GM21526 (cell line): ENCODE measurements around the gene DENND5B.
"Not testable (repeated sequence)": the region's sequence is repeated elsewhere in the genome, so short reads cannot be mapped to it uniquely, and the experiment has no call there.

ENCODE experiments used
- ATAC-seq: cut with Tn5 transposase; IDR thresholded peaks from one replicate; pipeline ENCODE4 v1.9.1; 2021; ENCODE audit warnings: moderate library complexity; ENCODE audit not compliant: unreplicated experiment, low FRiP score

The DENND5B gene

DNA sequence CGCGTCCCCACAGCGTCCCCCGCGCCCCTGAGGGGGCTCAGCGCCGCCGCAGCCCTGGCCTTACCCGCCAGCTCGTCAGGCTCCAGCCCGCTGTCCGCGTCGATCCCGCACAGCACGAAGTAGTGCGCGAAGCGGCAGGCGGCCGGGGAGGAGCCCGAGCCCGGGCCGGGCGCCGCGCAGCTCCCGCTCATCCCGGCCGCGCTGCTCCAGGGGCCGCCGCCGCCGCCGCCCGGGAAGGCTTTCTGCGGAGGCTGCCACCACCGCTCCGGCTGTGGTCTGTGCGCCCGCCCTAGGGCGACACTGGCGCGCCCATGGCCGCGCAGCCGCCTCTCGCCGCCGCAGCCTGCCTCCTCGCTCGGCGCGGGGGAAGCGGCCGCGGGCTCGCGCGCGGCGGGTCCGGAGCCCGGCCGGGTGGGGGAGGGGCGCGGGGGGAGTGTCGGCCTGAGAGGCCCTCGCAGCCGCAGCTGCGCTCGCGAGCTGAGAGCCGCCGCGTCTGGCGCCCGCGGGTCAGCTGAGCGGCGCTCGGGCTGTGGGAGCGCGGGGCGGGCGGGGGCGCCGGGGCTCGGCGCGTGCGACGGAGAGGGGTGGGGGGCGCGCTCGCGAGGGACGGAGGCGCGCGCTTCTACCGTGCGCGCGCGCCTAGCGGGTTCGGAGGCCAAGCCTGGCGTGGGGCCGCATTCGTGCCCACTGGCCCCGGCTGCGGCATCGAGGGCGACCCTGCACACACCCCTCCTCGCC is at the start of gene DENND5B:
Gene DENND5B, minus strand, starts transcription at position 495 of the 738 bp plus-strand sequence. Its CDS starts 304 bp downstream, at position 191.
- peak; percentile 46 for ATAC-seq

DNA sequence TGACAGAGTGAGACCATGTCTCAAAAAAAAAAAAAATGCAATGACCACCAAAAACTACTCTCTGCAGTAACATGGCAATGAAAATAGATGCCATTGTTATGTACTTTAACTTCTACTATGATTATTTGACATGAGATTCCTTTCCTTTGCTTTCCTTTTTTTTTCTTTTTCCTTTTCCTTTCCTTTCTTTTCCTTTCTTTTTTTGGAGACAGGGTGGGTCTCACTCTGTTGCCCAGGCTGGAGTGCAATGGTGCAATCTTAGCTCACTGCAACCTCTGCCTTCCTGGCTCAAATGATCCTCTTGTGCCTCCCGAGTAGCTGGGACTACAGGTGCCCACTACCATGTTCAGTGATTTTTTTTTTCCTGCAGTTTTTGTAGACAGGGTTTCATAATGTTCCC is 43.7 kb upstream of the DENND5B start:
- no peak for ATAC-seq

DNA sequence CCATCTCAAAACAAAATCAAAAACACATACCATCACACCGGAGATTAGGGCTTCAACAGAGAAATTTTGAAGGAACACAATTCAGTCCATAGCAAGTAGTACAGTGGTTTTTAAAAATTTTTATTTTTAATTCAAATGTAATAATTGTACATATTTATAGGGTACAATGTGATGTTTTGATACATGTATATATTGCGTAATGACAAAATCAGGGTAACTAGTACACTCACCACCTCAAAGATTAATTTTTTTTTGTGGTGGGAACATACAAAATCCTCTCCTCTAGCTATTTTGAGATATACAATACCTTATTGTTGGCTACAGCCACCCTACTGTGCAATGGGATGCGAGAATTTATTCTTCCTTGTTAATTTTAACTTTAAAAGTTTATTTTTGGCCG is 42.5 kb upstream of the DENND5B start:
- no peak for ATAC-seq

DNA sequence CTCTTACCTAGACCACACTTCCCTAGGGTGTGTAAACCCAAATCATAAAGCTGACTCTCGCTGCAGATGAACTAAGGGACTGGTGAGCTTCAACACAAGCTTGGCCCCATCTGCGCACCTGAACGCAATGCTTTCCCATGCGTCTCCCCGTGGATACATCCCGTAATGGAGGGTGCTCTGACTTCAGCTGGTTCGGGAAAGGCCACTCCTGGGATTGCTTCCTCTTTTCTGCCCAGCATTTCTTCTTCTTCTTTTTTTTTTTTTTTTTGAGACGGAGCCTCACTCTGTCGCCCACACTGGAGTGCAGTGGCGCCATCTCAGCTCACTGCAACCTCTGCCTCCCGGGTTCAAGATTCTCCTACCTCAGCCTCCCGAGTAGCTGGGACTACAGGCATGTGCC is 40.9 kb upstream of the DENND5B start:
- no peak for ATAC-seq

DNA sequence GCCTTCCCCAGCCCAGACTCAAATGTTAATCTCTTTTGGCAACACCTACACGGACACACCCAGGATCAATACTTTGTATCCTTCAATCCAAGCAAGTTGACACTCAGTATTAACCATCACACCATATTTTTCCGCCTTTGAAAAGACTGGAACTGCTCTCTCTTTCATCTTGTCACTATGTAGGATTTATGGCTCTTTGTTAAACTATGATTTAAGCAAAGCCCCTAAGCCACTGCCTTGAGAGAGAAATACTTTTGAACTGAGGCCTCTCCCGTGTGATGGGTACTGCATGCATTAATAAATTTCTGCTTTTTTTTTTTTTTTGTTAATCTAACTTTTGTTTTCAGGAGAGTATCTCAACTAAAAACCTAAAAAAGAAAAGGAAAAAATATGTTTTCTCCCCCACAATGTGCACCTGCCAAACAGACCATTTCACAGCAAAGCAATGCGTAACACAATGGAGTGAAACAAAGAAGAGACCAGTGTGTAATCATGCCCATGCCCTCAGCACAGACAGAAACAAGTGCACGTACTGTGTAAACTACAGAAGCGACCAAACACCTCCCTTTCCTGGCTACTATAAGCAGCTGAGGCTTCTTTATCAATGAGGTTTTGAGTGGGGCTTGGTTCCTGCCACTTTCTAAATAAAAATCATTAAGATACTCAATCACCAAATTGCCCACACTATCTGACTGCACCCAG is 40.2 kb upstream of the DENND5B start:
- no peak for ATAC-seq

DNA sequence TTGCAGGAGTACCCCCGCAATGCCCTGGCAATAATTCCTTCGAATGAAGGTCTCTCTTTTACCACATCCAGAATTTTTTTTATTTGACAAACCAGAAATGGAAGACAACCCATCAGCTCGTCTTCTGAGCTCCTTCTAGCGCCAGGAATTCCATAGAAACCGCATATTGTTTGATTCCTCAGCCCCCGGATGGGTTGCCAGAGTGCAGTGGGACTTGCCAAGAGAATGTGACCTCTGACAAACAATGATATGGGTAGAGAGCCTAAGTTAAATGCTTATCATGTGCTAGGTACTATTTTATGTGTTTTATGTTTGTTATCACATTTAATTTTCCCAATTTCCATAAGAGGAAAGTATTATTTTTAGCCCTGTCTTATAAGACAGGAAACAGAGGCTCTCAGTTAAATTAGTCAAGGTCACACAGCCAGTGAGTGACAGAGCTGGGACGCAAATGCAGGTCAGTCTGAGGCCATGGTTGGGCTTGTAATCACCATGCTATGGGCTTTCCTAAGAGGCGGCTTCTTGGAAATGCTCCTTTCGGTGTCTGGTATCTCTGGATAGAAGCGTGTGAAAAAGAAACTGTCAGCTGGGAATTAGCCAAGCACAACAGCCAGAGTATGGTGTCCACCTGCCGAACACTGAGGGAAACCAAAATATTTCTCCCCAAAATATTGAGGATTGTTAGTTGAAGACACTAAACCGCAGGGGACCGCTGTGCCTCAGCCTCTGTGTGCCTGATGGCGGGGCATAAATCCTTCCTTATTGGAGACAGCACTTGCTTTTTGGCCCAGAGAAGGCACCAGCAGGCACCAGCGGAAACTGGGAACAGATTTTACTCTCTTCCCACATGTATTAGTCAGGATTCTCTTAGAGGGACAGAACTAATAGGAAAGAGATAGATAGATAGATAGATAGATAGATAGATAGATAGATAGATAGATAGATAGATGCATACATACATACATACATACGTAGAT is 39.1 kb upstream of the DENND5B start:
- ATAC-seq: no peak

DNA sequence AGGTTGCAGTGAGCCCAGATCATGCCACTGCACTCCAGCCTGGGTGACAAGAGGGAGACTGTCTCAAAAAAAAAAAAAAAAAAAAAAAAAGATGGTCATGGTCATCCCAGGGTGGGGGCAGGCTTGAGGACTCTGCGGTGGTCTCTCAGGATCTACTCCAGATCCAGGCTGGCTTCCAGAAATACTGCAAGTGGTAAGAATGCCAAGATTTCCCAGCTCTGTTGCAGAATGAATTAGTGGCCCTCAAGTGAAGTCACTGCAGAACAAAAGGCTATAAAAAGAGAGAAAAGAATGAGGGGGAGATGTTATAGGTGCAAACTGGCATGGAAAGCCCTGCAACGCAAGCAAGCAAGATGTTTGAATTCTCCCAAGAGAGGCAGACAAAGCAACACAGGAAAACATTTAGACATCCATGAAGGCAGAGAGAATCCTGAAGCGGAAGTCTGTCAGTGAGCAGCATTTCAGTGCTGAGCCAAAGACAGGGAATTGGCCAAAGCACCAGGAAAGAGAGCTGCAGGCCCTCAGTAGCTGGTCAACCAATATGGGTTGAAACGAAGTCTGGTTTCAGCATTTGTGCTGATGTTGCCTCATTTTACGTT is 36.6 kb upstream of the DENND5B start:
- no peak for ATAC-seq

DNA sequence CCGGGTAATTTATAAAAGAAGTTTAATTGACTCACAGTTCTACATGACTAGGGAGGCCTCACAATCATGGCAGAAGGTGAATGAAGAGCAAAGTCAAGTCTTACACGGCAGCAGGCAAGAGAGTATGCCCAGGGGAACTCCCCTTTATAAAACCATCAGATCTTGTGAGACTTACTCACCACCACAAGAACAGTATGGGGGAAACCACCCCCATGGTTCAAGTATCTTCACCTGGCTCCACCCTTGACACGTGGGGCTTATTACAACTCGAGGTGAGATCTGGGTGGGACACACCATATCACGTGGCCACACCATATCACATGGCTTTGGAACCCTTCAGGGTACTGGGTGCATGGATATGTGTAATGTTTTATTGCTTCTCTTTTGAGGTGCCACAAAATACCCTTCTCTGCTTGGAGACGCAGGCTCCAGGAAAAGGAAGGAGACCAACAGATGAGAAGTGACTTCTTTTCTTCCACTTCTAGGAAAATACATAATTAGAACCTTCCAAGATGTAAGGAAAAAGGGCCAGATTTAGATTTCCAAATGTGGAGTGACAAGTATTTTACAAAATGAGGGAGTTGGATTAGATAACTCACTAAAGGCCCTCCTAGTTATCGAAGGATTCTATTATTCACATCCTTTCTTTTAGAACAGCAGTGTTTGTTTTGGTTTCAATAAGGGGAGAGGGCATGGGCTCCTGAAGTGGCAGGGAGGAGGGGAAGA is 35.5 kb upstream of the DENND5B start:
- ATAC-seq: no peak

DNA sequence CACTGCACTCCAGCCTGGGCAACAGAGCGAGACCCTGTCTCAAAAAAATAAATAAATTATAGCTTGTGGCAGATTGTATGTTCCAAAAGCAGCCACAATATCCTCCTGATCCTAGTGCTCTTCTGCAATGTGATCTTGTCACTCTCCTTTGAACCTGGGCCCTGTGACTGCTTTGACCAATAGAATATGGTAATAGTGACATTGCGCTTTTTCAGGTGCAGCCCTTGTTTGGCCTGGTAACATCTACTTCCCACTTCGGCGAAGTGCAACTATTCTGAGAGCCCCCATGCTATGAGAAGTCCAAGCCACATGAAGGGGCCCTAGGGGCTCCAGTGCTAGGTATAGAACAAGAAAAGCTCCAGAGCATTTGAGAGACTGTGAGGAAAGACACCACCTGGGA is 31.1 kb upstream of the DENND5B start:
- no peak for ATAC-seq

DNA sequence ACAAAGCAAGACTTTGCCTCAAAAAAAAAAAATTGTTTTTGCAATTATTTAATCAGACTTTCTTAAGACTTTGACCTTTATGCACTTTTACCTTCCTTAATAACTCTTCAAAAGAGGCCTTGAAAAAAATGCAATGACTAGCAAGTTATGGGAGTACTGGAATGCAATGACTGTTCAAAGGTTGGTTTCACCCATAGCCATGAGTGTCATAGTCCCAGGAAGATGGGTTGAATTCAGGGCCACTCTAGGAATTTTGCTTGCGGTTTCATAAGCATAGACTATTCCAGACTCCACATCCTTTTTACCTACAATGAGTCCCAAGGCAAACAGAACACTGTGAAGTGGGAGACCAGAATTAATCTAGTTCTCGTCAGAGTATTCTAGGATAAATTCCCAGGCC is 29.4 kb upstream of the DENND5B start:
- ATAC-seq: no peak

DNA sequence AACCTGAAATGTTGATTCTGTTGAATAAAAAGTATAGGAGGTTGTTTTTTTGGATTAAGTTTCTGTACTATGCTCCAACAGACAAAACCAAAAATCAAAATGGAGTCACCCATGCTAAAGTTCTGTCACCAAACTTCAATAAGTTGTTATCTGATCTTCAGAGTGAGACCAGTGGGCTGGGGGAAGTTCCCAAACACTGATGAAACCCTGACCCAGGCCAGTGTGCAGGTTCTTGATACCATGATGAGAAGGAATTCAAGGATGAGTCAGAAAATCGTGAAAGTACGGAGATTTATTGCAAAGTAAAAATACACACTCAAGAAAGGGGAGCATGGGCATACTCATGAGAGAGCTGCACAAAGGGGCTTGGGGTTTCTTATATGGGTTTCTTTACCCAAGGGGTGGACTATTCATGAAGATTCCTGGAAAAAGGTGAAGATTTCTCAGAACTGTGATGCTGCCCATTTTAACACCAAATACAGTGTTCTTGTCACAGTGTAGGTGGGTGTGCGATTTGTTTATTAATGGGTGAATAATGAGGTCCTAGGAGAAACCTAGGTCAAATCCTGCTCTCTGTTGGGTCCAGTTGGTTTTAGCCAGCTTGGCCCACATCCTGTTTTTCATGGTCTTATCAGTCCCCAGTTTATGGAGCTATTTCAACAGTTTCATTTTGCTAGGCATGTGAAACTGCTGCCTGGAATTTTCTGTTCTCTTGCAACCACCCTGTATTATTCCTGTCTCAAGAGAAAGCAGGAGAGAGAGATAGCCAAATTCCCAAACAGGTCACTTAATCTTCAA is 27.5 kb upstream of the DENND5B start:
- ATAC-seq: no peak

DNA sequence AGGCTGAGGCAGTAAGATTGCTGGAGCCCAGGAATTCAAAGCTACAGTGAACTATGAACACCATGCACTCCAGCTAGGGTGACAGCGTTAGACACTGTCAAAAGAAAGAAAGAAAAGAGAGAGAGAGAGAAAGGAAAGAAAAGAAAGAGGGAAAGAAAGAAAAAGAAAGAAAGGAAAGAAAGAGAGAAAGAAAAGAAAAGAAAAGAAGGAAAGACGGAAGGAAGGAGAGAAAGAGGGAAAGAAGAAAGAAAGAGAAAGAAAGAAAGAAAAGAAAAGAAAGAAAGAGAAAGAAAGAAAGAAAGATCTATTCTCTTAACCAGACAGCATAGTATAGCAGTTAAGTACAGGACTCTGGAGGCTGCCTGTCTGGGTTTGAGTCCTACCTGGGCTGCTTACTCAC is 21.9 kb upstream of the DENND5B start:
- no peak for ATAC-seq

DNA sequence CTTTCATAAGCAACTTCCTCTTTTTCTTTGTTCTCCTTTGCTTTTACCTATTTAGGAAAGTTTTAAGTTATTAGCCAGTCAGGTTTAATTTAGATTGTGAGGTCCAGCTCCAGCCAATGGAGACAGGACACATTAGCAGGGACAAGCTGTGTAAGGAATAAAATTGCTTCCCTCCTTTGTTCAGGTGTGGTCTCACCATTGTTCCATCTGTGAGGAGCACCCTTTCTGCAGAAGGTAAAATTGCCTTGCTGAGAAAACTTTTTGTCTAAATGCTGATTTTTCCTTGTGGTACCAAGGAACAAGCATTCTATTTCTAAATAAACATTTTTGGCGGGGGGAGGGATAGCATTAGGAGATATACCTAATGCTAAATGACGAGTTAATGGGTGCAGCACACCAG is 17.4 kb upstream of the DENND5B start:
- not testable (repeated sequence) for ATAC-seq

DNA sequence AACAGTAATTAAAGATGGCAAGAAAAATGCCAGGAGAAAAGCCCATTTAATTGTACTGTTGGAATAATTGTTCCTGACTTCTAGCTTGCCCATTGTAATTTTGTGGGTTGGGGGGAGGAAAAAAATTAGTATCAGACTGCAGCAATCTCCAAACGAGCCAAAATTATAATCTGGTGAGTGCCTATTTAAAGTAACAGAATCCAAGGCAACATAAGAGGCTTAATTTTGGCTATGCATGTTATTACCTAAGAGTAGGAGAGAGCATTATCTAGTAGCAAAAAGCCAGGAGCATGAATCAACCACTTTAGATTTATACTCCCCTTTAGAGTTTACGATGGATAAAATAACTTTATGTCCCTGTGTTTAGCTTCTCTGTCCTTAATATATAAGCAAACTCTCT is 14.6 kb upstream of the DENND5B start:
- no peak for ATAC-seq

DNA sequence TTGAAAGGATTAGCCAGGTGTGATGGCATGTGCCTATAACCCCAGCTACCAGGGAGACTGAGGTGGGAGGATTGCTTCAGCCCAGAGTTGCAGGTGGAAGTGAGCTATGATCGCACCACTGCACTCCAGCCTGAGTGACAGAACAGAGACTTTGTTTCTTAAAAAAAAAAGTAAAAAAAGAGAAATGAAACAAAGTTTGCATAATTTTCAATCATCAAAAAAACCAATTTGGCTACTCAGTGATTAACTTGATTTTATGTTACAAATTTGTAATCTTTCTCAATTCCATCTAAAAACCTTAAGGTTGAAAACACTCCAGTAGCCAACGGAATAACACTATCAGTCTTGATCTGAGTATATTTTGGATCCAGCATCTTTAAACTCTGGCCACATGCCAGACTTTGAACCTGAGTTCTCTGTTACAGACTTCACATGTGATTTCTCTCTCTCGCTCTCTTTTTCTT is 12.6 kb upstream of the DENND5B start:
- peak; percentile 93 for ATAC-seq

DNA sequence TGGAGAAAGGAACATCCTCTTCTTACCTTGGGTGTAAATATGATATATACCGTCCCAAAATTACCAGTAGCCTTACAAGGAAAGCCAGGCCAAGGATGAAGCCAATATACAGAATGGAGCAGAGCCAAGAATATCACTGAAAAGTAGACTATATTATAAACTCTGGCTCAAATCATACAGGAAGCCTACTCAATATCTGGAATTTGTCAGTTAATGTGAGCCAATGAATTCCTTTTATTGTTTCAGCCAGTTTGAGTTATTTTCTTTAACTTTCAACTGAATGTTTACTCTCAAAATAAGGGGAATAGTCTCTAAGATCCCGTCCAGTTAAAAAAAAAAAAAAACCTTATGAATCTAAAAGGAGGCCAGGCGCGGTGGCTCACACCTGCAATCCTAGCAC is 9.8 kb upstream of the DENND5B start:
- ATAC-seq: no peak

DNA sequence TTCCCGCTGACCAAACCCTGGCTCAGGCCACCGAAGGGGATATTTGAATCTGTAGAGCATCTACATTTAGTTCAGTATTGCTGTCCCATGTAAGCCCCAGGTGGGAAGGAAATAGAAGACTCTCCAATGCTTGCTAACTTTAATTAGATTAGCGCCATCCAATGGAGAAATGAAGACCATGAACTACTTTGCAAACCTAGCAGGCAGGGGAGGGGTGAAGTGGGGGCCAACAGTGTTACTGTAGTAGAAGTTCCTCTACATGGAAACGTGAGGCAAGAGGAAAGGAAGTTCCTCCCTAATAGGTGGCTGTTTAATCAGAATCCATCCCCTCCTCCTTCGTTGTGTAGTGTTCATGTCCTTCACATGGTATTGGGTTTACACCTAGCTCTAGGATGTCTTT is 9.3 kb upstream of the DENND5B start:
- ATAC-seq: no peak

DNA sequence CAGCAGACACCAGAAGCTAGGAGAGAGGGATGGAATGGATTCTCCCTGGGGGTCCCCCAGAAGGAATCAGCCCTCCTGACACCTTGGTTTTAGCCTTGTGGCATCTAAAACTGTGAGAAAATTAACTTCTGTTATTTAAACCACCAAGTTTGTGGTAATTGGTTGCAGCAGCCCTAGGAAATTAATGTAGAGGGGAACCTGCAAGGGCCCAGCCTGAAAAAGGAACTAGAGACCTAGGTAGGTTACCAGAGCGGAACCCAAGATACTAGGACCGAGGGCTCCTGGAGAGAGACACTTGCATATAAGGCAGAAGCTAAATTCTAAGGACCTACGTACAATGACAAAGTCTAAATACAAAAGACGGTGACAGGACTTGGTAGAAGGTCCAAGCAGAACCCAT is 8.1 kb upstream of the DENND5B start:
- ATAC-seq: peak; percentile 47

DNA sequence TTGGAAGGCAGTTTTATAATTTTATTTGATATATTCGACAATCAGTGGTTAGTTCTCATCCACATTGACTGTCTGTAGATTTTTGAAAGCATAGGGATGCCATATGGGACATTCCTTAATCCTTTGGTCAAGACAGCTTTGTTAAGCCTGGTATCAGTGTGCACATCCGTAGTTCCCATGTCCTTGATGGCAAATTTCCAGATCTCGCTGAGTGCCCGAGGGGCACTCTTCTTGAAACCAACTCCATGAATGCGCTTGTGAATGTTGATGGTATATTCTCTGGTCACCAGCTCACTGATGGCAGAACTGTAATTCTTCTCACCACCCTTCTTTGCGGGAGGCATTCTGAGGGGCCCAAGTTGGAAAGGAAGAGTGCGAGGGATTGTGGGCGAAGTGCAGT is 6.1 kb upstream of the DENND5B start:
- ATAC-seq: no peak
